Measurements from ENCODE around the gene PCDHA3.

DNA sequence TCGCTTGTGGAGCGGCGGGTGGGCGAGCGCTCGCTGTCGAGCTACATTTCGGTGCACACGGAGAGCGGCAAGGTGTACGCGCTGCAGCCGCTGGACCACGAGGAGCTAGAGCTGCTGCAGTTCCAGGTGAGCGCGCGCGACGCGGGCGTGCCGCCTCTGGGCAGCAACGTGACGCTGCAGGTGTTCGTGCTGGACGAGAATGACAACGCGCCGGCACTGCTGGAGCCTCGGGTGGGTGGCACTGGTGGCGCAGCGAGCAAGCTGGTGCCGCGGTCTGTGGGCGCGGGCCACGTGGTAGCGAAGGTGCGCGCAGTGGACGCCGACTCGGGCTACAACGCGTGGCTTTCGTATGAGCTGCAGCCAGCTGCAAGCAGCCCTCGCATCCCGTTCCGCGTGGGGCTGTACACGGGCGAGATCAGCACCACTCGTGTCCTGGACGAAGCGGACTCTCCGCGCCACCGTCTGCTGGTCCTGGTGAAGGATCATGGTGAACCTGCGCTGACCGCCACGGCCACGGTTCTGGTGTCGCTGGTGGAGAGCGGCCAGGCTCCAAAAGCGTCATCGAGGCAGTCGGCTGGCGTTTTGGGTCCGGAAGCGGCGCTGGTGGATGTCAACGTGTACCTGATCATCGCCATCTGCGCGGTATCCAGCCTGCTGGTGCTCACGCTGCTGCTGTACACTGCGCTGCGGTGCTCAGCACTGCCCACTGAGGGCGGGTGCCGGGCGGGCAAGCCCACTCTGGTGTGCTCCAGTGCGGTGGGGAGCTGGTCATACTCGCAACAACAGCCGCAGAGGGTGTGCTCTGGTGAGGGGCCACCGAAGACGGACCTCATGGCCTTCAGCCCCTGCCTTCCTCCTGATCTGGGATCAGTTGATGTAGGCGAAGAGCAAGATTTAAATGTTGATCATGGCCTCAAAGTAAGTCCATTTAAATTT lies 42.2 kb downstream of the PCDHA3 start:
- no peak for TF ChIP-seq EZH2 (IDR thresholded peaks at IDR 0.05; ENCODE audit: borderline replicate concordance, low read length)
- TF ChIP-seq, protein P1, sequence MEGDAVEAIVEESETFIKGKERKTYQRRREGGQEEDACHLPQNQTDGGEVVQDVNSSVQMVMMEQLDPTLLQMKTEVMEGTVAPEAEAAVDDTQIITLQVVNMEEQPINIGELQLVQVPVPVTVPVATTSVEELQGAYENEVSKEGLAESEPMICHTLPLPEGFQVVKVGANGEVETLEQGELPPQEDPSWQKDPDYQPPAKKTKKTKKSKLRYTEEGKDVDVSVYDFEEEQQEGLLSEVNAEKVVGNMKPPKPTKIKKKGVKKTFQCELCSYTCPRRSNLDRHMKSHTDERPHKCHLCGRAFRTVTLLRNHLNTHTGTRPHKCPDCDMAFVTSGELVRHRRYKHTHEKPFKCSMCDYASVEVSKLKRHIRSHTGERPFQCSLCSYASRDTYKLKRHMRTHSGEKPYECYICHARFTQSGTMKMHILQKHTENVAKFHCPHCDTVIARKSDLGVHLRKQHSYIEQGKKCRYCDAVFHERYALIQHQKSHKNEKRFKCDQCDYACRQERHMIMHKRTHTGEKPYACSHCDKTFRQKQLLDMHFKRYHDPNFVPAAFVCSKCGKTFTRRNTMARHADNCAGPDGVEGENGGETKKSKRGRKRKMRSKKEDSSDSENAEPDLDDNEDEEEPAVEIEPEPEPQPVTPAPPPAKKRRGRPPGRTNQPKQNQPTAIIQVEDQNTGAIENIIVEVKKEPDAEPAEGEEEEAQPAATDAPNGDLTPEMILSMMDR (IDR thresholded peaks at IDR 0.05; ENCODE audit: low read length), result no peak
